ENCODE data around the gene CNP.

The CNP gene

GRCh38 chr17:41974031-41974430, 7.4 kb downstream of the CNP start:
- Histone ChIP-seq H3K36me3 (ENCODE audit: control insufficient read depth, insufficient read depth, low read length) (peaks cover 46% of the 10 kb centered on the region), H3K4me3 (replicated peaks; ENCODE audit: low read depth, low read length) (no peak overlapping the region), H3K27me3 (replicated peaks; ENCODE audit: control insufficient read depth, insufficient read depth, low read length) (no peaks in the 10 kb centered on the region)
- DNase-seq (ENCODE audit: extremely low read depth, insufficient read length) = no peak
- no peak for TF ChIP-seq CTCF (IDR thresholded peaks at IDR 0.05; ENCODE audit: insufficient read depth, low read length, poor library complexity, severe bottlenecking)

GRCh38 chr17:41974658-41975057, 8.1 kb downstream of the CNP start:
- no peak for DNase-seq (ENCODE audit: extremely low read depth, insufficient read length)
- TF ChIP-seq CTCF (IDR thresholded peaks at IDR 0.05; ENCODE audit: insufficient read depth, low read length, poor library complexity, severe bottlenecking) = no peak
- Histone ChIP-seq H3K4me3 (replicated peaks; ENCODE audit: low read depth, low read length) (no peak overlapping the region), H3K36me3 (ENCODE audit: control insufficient read depth, insufficient read depth, low read length) (peaks cover 46% of the 10 kb centered on the region), H3K27me3 (replicated peaks; ENCODE audit: control insufficient read depth, insufficient read depth, low read length) (no peaks in the 10 kb centered on the region)

GRCh38 chr17:41975099-41976083, 8.8 kb downstream of the CNP start:
- H3K27me3 ChIP-seq (replicated peaks; ENCODE audit: control insufficient read depth, insufficient read depth, low read length) = no peaks in the 10 kb centered on the region
- H3K4me3 ChIP-seq (replicated peaks; ENCODE audit: low read depth, low read length) = no peak overlapping the region
- no peak for TF ChIP-seq CTCF (IDR thresholded peaks at IDR 0.05; ENCODE audit: insufficient read depth, low read length, poor library complexity, severe bottlenecking)
- DNase-seq (ENCODE audit: extremely low read depth, insufficient read length) = no peak
- H3K36me3 ChIP-seq (ENCODE audit: control insufficient read depth, insufficient read depth, low read length) = peaks cover 50% of the 10 kb centered on the region

- H3K27me3 ChIP-seq (replicated peaks; ENCODE audit: control insufficient read depth, insufficient read depth, low read length) = no peaks in the 10 kb centered on the region
- H3K36me3 ChIP-seq (ENCODE audit: control insufficient read depth, insufficient read depth, low read length) = peaks cover 48% of the 10 kb centered on the region
- DNase-seq (ENCODE audit: extremely low read depth, insufficient read length) = no peak
- H3K4me3 ChIP-seq (replicated peaks; ENCODE audit: low read depth, low read length) = no peak overlapping the region
- no peak for TF ChIP-seq CTCF (IDR thresholded peaks at IDR 0.05; ENCODE audit: insufficient read depth, low read length, poor library complexity, severe bottlenecking)
Measured at GRCh38 chr17:41976142-41976768, 9.7 kb downstream of the CNP start.

GRCh38 chr17:41977991-41978390, 11.4 kb downstream of the CNP start:
- H3K4me3 ChIP-seq (replicated peaks; ENCODE audit: low read depth, low read length) = no peak overlapping the region
- H3K27me3 ChIP-seq (replicated peaks; ENCODE audit: control insufficient read depth, insufficient read depth, low read length) = no peaks in the 10 kb centered on the region
- H3K36me3 ChIP-seq (ENCODE audit: control insufficient read depth, insufficient read depth, low read length) = peaks cover 47% of the 10 kb centered on the region
- DNase-seq (ENCODE audit: extremely low read depth, insufficient read length) = no peak
- TF ChIP-seq CTCF (IDR thresholded peaks at IDR 0.05; ENCODE audit: insufficient read depth, low read length, poor library complexity, severe bottlenecking) = no peak
